Ascending aorta (tissue), 2 donors: Measurements from ENCODE around the gene MAP2K6. TPM values are rescaled to one million over a fixed set of nuclear protein-coding genes. Genes with fewer than 3 reads are reported as not detected.

Source experiments
- DNase-seq, 2 donors: peaks; one replicate each; pipeline ENCODE4 v3.0.0-alpha.2; 2019; ENCODE audit warnings: low spot score in 2 of 2
- H3K27ac ChIP-seq, 2 donors: fragments of 200-600 bp; sonication (generic); one replicate each; pipeline ENCODE4 v1.5.1; 2016 to 2017; ENCODE audit warnings: mild to moderate bottlenecking in 1 of 2
- H3K27me3 ChIP-seq: fragments of 200-600 bp; sonication (generic); one replicate; pipeline ENCODE4 v1.5.1; 2017
- H3K36me3 ChIP-seq, 2 donors: fragments of 200-600 bp; sonication (generic); one replicate each; pipeline ENCODE4 v1.5.1; 2016
- H3K4me1 ChIP-seq, 2 donors: fragments of 200-600 bp; sonication (generic); one replicate each; pipeline ENCODE4 v1.5.1; 2016 to 2017; ENCODE audit warnings: mild to moderate bottlenecking in 1 of 2
- H3K4me3 ChIP-seq, 2 donors: fragments of 200-600 bp; sonication (generic); one replicate each; pipeline ENCODE4 v1.5.1; 2016 to 2017; ENCODE audit warnings: mild to moderate bottlenecking in 1 of 2
- H3K9me3 ChIP-seq, 2 donors: fragments of 200-600 bp; sonication (generic); one replicate each; pipeline ENCODE4 v1.5.1; 2016
- CTCF ChIP-seq, 3 experiments: fragments of 200-600 bp in 2 of 3; fragments of 450-650 bp in 1 of 3; sonication (generic) in 2 of 3; IDR thresholded peaks; one replicate each; pipeline ENCODE4 v1.5.1; 2016 to 2019; ENCODE audit warnings: antibody characterized with exemption in 3 of 3, mild to moderate bottlenecking in 1 of 3, moderate library complexity in 1 of 3
- intact Hi-C: fragments of 100-400 bp; cut with DNase I; formaldehyde crosslinking; loops from one replicate; pipeline ENCODE4 v1.15.1; 2023
- total RNA-seq: library from RNA; depleted of rRNA; stranded (reverse); fragments of >200 nt; gene quantifications from one replicate; pipeline ENCODE4 v1.1.0, GENCODE V29; 2016

Gene MAP2K6
- total RNA-seq, 1 donor from 2014 or later, result 6.7 TPM

- no peaks in the 10 kb centered on the region for H3K36me3 ChIP-seq
- intact Hi-C loops, result no loop called here
- H3K9me3 ChIP-seq, result no peaks in the 10 kb centered on the region
- H3K4me1 ChIP-seq, result no peaks in the 10 kb centered on the region
- H3K27ac ChIP-seq, result no peak overlapping the region
- no peak overlapping the region for H3K4me3 ChIP-seq
- no peak for TF ChIP-seq CTCF (IDR thresholded peaks at IDR 0.05)
- no peaks in the 10 kb centered on the region for H3K27me3 ChIP-seq
- no peak for DNase-seq
Observed at GRCh38 chr17:69390795-69391501, 23.5 kb upstream of the MAP2K6 start.

GRCh38 chr17:69401251-69401650 lies 13.2 kb upstream of the MAP2K6 start:
- no peaks in the 10 kb centered on the region for H3K4me1 ChIP-seq
- H3K4me3 ChIP-seq, result no peak overlapping the region
- no peaks in the 10 kb centered on the region for H3K27me3 ChIP-seq
- TF ChIP-seq CTCF (IDR thresholded peaks at IDR 0.05), result no peak
- no peaks in the 10 kb centered on the region for H3K9me3 ChIP-seq
- no peaks in the 10 kb centered on the region for H3K36me3 ChIP-seq
- DNase-seq, result no peak
- intact Hi-C loops, result no loop called here
- H3K27ac ChIP-seq, result no peak overlapping the region

- intact Hi-C loops, result no loop called here
- TF ChIP-seq CTCF (IDR thresholded peaks at IDR 0.05), result no peak
Observed at GRCh38 chr17:69402052-69402451, 12.4 kb upstream of the MAP2K6 start.

GRCh38 chr17:69404399-69404798 lies 10.1 kb upstream of the MAP2K6 start:
- no peaks in the 10 kb centered on the region for H3K4me1 ChIP-seq
- H3K36me3 ChIP-seq, result no peaks in the 10 kb centered on the region
- intact Hi-C loops, result no loop called here
- no peaks in the 10 kb centered on the region for H3K27me3 ChIP-seq
- H3K27ac ChIP-seq, result no peak overlapping the region
- DNase-seq, result no peak
- no peak overlapping the region for H3K4me3 ChIP-seq
- H3K9me3 ChIP-seq, result no peaks in the 10 kb centered on the region
- no peak for TF ChIP-seq CTCF (IDR thresholded peaks at IDR 0.05)

More at GRCh38 chr17:69402052-69402451, 12.4 kb upstream of the MAP2K6 start:
- H3K9me3 ChIP-seq, result no peaks in the 10 kb centered on the region
- H3K27ac ChIP-seq, result no peak overlapping the region
- no peak overlapping the region for H3K4me3 ChIP-seq
- H3K36me3 ChIP-seq, result no peaks in the 10 kb centered on the region
- H3K4me1 ChIP-seq, result no peaks in the 10 kb centered on the region
- no peaks in the 10 kb centered on the region for H3K27me3 ChIP-seq
- DNase-seq, result no peak

- no peak overlapping the region for H3K27ac ChIP-seq
- H3K9me3 ChIP-seq, result no peaks in the 10 kb centered on the region
- intact Hi-C loops, result no loop called here
- no peak for TF ChIP-seq CTCF (IDR thresholded peaks at IDR 0.05)
- no peaks in the 10 kb centered on the region for H3K27me3 ChIP-seq
- no peak for DNase-seq
- no peak overlapping the region for H3K4me3 ChIP-seq
- no peaks in the 10 kb centered on the region for H3K4me1 ChIP-seq
- H3K36me3 ChIP-seq, result no peaks in the 10 kb centered on the region
Observed at GRCh38 chr17:69405096-69405495, 9.4 kb upstream of the MAP2K6 start.

GRCh38 chr17:69406941-69407340 lies 7.6 kb upstream of the MAP2K6 start:
- intact Hi-C loops, result no loop called here
- TF ChIP-seq CTCF (IDR thresholded peaks at IDR 0.05), result no peak
- Histone ChIP-seq H3K27me3 (no peaks in the 10 kb centered on the region), H3K4me3 (no peak overlapping the region), H3K36me3 (no peaks in the 10 kb centered on the region), H3K9me3 (no peaks in the 10 kb centered on the region), H3K4me1 (no peaks in the 10 kb centered on the region), H3K27ac (no peak overlapping the region)
- DNase-seq, result no peak
